Measurements from ENCODE around the gene NTSR2.

NTSR2 gene

DNA sequence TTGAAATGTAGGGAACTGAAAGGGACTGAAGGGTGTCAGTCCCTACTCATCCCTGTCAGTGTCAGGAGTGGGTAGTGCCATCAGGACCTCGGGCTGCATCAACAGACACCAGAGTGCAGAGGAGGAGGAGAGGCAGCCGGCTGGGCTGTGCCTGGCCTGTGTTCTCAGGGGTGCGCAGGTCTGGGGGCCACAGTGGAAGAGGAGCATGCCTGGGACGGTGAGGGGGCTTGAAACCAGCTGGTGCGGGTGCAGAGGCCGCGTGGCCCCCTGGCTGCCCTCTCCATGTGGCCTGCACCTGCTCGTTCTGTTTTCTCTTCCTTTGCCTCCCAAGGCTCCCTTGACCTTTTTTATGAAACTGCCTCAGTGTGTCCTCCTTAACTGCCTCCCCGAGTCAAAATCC is 41.3 kb downstream of the NTSR2 start:
- DNase-seq (ENCODE audit: low spot score) = no peak

- DNase-seq (ENCODE audit: low spot score) = no peak
Measured at GRCh38 chr2:11625671-11626070, 44.3 kb downstream of the NTSR2 start.

- DNase-seq (ENCODE audit: low spot score) = no peak
Measured at GRCh38 chr2:11624893-11625292, 45.1 kb downstream of the NTSR2 start.

GRCh38 chr2:11622611-11623010 is 47.4 kb downstream of the NTSR2 start:
- DNase-seq (ENCODE audit: low spot score) = no peak

GRCh38 chr2:11621410-11621809 is 48.6 kb downstream of the NTSR2 start:
- no peak for DNase-seq (ENCODE audit: low spot score)

- DNase-seq (ENCODE audit: low spot score) = no peak
Measured at GRCh38 chr2:11618708-11619062, 51.3 kb downstream of the NTSR2 start.

- DNase-seq (ENCODE audit: low spot score) = no peak
Measured at GRCh38 chr2:11617984-11618707, 51.8 kb downstream of the NTSR2 start.

DNA sequence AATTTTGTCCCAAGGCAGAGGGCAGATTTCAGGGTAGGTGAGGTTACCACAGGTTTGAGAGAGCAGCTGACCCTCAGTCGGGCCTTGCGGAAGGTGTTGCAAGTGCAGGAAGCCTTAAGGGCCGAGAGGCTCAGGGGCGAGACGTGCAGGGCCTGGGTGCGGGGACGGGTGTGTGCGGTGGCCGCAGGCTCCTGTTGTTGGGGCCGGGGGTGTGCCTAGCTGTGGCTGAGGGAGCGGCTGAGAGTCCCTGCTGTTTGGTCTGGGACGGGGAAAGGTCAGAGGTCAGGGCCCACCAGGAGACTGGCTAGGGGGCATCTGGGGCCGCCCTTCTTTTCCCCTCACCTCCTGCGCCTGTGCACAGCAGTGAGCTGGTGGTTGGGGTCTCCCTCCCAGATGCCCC is 52.5 kb downstream of the NTSR2 start:
- no peak for DNase-seq (ENCODE audit: low spot score)

- no peak for DNase-seq (ENCODE audit: low spot score)
Measured at GRCh38 chr2:11616851-11617415, 53.1 kb downstream of the NTSR2 start.

DNA sequence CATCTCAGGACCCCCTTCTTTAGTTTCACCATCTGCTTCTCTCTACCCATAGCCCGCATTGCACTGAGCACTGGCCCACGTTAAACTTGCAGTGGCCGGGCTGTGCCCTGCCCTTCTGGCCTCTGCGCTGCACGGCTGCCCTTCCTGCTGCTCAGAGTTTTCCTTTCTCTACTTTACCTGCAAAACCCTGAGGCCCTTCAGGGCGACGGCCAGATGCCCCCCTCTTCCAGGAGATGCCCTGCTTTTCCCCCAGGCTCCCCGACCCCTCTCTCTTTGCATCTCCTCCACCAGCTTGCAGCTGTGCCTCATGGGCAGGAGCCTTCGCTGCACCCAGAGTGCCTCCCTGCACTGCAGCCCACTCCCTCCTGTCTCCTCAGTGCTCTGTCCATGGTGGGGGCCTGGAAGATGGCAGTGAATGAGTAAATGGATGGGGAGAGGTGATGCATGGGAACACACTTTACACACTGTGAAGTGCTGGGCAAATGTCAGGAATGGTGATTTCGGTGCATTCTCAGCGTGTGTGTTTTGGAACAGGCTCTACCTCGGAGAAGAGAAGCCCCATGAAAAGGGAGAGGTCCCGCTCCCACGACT is 53.8 kb downstream of the NTSR2 start:
- no peak for DNase-seq (ENCODE audit: low spot score)

- DNase-seq (ENCODE audit: low spot score) = no peak
Measured at GRCh38 chr2:11615209-11615608, 54.8 kb downstream of the NTSR2 start.

DNA sequence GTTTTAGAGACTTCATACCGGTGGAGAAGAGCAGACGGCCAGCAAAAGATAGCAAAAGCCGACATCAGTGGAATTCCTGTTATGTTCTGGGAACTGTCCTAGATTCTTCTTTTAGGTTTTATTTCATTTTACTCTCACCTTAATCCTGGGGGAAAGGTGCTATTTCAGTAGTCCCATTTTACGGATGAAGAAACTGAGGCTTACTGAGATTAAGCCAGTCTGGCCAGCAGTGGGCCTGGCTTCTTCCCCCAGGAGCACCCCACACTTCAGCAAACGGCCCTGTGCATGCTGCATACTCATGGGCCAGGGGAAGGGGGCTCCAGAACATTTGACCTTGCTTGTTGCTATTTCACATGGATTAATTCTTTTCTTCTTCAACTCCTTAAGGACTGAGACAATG is 56.7 kb downstream of the NTSR2 start:
- no peak for DNase-seq (ENCODE audit: low spot score)

DNA sequence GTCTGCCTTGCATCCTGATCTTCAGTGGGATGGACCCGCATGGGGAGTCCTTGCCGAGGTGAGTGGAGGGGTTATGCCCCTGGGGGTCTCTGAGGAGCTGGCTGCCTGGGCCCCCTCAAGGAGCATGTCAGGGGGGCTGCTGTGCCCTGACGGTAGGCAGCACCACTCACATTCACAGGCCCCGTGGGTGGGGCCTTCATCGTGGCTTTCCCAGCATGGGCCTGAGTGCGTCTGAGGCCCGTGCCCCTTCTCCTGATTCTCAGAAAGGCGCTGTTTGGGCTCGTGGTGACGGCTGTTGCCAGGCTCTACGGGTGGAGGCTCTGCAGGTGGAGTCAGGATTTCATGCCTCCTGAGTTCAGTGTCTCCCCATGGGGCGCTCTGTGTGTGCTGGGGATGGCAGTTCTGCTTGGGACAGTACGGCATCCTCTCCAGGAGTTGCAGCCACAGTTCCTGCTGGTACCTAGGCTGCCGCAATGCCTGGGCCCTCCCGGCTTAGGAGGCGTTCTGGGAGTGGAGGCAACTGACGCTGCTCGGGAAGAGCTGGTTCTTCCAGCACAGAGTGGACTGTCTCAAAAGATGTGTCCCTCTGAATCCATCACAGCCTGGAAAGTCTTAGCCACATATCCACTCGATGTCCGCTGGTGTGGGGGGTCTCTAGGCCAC is 57.3 kb downstream of the NTSR2 start:
- DNase-seq (ENCODE audit: low spot score) = no peak

DNA sequence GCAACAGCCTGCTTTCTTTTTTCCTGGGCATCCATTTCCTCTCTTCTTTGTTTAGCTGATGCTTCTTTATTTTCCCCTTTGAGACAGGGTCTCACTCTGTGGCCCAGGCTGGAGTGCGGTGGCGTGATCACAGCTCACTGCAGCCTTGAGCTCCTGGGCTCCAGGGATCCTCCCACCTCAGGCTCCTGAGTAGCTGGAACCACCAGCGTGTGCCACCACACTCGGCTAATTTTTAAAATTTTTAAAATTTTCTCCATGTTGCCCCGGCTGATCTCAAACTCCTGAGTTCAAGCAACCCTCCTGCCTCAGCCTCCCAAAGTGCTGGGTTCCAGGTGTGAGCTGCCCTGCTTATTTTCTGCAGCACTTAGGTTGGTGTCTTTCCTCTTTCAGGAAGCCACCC is 58.7 kb downstream of the NTSR2 start:
- DNase-seq (ENCODE audit: low spot score) = no peak

- no peak for DNase-seq (ENCODE audit: low spot score)
Measured at GRCh38 chr2:11610624-11611242, 59.3 kb downstream of the NTSR2 start.

All from hepatic stellate cell (primary cell).